ENCODE results near the gene RHBG. TPM values are rescaled to one million over a fixed set of nuclear protein-coding genes. Genes with fewer than 3 reads are reported as not detected.

The RHBG gene
- total and polyA plus RNA-seq, 2 experiments from 2014 or later = 1.2 to 1.6 TPM

- TF ChIP-seq REST (IDR thresholded peaks at IDR 0.05; ENCODE audit: unreplicated experiment) (no peak), STAT1 (IDR thresholded peaks at IDR 0.05; ENCODE audit: unreplicated experiment) (no peak), ETS1 (IDR thresholded peaks at IDR 0.05) (no peak), EZH2 (IDR thresholded peaks at IDR 0.05; ENCODE audit: low read depth, unreplicated experiment) (no peak), ZNF114 (CRISPR knock-in tag; IDR thresholded peaks at IDR 0.05) (no peak)
- TF ChIP-seq, protein P1, sequence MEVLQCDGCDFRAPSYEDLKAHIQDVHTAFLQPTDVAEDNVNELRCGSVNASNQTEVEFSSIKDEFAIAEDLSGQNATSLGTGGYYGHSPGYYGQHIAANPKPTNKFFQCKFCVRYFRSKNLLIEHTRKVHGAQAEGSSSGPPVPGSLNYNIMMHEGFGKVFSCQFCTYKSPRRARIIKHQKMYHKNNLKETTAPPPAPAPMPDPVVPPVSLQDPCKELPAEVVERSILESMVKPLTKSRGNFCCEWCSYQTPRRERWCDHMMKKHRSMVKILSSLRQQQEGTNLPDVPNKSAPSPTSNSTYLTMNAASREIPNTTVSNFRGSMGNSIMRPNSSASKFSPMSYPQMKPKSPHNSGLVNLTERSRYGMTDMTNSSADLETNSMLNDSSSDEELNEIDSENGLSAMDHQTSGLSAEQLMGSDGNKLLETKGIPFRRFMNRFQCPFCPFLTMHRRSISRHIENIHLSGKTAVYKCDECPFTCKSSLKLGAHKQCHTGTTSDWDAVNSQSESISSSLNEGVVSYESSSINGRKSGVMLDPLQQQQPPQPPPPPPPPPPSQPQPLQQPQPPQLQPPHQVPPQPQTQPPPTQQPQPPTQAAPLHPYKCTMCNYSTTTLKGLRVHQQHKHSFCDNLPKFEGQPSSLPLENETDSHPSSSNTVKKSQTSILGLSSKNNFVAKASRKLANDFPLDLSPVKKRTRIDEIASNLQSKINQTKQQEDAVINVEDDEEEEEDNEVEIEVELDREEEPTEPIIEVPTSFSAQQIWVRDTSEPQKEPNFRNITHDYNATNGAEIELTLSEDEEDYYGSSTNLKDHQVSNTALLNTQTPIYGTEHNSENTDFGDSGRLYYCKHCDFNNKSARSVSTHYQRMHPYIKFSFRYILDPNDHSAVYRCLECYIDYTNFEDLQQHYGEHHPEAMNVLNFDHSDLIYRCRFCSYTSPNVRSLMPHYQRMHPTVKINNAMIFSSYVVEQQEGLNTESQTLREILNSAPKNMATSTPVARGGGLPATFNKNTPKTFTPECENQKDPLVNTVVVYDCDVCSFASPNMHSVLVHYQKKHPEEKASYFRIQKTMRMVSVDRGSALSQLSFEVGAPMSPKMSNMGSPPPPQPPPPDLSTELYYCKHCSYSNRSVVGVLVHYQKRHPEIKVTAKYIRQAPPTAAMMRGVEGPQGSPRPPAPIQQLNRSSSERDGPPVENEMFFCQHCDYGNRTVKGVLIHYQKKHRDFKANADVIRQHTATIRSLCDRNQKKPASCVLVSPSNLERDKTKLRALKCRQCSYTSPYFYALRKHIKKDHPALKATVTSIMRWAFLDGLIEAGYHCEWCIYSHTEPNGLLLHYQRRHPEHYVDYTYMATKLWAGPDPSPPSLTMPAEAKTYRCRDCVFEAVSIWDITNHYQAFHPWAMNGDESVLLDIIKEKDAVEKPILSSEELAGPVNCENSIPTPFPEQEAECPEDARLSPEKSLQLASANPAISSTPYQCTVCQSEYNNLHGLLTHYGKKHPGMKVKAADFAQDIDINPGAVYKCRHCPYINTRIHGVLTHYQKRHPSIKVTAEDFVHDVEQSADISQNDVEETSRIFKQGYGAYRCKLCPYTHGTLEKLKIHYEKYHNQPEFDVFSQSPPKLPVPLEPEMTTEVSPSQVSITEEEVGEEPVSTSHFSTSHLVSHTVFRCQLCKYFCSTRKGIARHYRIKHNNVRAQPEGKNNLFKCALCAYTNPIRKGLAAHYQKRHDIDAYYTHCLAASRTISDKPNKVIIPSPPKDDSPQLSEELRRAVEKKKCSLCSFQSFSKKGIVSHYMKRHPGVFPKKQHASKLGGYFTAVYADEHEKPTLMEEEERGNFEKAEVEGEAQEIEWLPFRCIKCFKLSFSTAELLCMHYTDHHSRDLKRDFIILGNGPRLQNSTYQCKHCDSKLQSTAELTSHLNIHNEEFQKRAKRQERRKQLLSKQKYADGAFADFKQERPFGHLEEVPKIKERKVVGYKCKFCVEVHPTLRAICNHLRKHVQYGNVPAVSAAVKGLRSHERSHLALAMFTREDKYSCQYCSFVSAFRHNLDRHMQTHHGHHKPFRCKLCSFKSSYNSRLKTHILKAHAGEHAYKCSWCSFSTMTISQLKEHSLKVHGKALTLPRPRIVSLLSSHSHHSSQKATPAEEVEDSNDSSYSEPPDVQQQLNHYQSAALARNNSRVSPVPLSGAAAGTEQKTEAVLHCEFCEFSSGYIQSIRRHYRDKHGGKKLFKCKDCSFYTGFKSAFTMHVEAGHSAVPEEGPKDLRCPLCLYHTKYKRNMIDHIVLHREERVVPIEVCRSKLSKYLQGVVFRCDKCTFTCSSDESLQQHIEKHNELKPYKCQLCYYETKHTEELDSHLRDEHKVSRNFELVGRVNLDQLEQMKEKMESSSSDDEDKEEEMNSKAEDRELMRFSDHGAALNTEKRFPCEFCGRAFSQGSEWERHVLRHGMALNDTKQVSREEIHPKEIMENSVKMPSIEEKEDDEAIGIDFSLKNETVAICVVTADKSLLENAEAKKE (CRISPR knock-in tag; IDR thresholded peaks at IDR 0.05) = no peak
These were observed 15.0 kb downstream of the RHBG start (continued) for GRCh38 chr1:156384007-156384406.

All from GM23338 (cell line).